RWPE1 (cell line): ENCODE measurements around the gene PSMC4.

ENCODE experiments used
- CTCF ChIA-PET: fragments of 350-600 bp; sonication (Branson Sonifier 250); formaldehyde crosslinking; extraction: SDS; loops from one replicate; lab custom pipeline; 2021; lab: Yijun Ruan, JAX
- POLR2A ChIA-PET: fragments of 400-600 bp; formaldehyde crosslinking; extraction: SDS; loops from one replicate; lab custom pipeline; 2020; ENCODE audit warnings: antibody characterized with exemption; ENCODE audit not compliant: low non-redundant PET; lab: Yijun Ruan, JAX
- DNase-seq: peaks from one replicate; pipeline ENCODE4 v3.0.0; 2012; ENCODE audit warnings: low spot score
- H3K27ac ChIP-seq: fragments of 450-650 bp; 2 replicates; pipeline ENCODE4 v1.5.1; 2017
- TF ChIP-seq, protein P1 (sequence below): fragments of 450-650 bp; conservative IDR thresholded peaks from 2 replicates; pipeline ENCODE4 v1.5.1; 2017; ENCODE audit warnings: low read depth, mild to moderate bottlenecking

Gene PSMC4

DNA sequence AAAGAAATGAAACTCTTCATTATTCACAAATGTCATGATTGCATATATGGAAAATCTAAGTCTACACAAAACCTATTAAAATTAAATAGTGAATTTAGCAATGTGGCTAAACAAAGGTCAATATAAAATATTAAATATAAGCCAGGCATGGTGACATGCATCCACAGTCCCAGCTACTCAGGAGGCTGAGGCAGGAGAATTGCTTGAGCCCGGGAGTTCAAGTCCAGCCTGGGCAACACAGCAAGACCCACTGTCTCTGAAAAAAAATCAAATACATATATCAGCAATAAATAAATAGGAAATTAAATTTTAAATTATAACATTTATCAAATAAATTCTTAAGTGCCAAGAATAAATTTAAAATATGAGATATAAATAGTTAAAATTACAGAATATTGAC is 11.9 kb downstream of the PSMC4 start:
- POLR2A ChIA-PET: no interaction called here
- TF ChIP-seq, protein P1, sequence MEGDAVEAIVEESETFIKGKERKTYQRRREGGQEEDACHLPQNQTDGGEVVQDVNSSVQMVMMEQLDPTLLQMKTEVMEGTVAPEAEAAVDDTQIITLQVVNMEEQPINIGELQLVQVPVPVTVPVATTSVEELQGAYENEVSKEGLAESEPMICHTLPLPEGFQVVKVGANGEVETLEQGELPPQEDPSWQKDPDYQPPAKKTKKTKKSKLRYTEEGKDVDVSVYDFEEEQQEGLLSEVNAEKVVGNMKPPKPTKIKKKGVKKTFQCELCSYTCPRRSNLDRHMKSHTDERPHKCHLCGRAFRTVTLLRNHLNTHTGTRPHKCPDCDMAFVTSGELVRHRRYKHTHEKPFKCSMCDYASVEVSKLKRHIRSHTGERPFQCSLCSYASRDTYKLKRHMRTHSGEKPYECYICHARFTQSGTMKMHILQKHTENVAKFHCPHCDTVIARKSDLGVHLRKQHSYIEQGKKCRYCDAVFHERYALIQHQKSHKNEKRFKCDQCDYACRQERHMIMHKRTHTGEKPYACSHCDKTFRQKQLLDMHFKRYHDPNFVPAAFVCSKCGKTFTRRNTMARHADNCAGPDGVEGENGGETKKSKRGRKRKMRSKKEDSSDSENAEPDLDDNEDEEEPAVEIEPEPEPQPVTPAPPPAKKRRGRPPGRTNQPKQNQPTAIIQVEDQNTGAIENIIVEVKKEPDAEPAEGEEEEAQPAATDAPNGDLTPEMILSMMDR: no peak
- CTCF ChIA-PET: no interaction called here
- DNase-seq: no peak
- H3K27ac ChIP-seq: no peak overlapping the region

DNA sequence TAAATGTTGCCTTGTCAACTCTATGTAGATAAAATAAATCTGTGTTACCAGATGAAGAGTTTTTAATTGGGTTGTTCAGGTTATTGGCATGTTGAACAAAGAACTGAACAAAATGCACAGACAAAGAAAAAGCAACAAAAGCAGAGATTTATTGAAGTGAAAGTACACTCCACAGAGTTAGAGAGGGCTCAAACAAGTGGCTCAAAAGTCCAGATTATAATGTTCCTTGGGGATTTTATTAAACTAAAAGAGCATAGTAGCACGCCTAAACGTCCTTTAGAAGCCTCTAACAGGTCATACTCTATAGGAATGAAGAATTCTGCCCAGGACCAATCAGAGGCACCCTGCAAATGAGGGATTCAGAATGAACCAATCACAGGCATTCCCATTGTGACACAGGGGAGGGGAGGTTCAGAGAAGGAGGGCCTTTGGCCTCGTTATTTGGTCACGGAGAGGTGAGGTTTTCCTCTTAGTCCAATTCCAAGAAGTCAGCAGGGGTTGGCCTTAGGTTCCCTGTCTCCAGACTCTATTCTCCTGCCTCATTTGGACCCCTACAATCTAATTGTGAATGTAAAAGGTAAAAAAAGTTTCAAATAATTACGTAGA is 12.8 kb downstream of the PSMC4 start:
- TF ChIP-seq, protein P1: no peak
- no peak for DNase-seq
- POLR2A ChIA-PET: no interaction called here
- CTCF ChIA-PET: interaction anchor here (0.6 kb wide), 2 partner anchors 170 to 547 kb away, joined by 3 to 5 read pairs; no protein-coding TSS in a partner anchor
- no peak overlapping the region for H3K27ac ChIP-seq

GRCh38 chr19:39986643-39987042 is 15.7 kb downstream of the PSMC4 start:
- no peak for DNase-seq
- TF ChIP-seq, protein P1: no peak
- ChIA-PET CTCF (no interaction called here), POLR2A (no interaction called here)
- H3K27ac ChIP-seq: no peak overlapping the region

DNA sequence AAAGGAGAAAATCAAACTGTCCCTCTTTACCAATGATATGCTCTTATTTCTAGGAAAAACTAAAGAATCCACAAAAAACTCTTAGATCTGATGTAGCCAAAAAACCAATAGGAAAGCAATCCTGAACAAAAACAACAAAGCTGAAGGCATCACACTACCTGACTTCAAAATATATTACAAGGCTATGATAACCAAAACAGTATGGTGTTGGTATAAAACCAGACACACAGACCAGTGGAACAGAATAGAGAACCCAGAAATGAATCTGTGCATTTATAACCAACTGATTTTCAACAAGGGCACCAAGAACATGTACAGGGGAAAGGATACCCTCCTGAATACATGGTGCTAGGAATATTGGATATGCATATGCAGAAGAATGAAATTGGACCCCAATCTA is 16.2 kb downstream of the PSMC4 start:
- POLR2A ChIA-PET: no interaction called here
- TF ChIP-seq, protein P1: no peak
- CTCF ChIA-PET: no interaction called here

GRCh38 chr19:39987596-39987995 is 16.6 kb downstream of the PSMC4 start:
- DNase-seq: no peak
- no peak overlapping the region for H3K27ac ChIP-seq
- CTCF ChIA-PET: no interaction called here
- POLR2A ChIA-PET: no interaction called here
- TF ChIP-seq, protein P1: no peak

More for the DNA sequence above, 16.2 kb downstream of the PSMC4 start:
- H3K27ac ChIP-seq: no peak overlapping the region
- DNase-seq: no peak

DNA sequence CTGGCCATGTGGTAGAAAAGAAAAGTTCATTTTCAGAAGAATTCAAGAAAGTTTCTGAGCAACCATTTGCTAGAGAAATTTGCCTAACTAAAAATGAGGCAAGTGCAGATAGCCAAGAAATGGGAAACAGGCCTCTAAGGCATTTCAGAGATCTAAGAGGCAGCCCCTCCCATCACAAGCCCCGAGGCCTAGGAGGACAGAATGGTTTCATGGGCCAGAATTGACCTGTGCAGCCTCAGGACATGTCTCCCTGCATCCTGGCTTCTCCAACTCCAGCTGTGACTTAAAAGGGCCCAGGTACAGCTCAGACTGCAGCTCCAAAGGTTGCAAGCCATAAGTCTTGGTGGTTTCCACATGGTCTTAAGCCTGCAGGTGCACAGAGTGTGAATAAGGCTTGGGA is 22.6 kb downstream of the PSMC4 start:
- TF ChIP-seq, protein P1: no peak
- POLR2A ChIA-PET: no interaction called here
- CTCF ChIA-PET: no interaction called here
- no peak for DNase-seq
- H3K27ac ChIP-seq: no peak overlapping the region
